ENCODE results near the gene OR10A5.
"Not testable (repeated sequence)": the region's sequence is repeated elsewhere in the genome, so short reads cannot be mapped to it uniquely, and the experiment has no call there.

The OR10A5 gene

DNA sequence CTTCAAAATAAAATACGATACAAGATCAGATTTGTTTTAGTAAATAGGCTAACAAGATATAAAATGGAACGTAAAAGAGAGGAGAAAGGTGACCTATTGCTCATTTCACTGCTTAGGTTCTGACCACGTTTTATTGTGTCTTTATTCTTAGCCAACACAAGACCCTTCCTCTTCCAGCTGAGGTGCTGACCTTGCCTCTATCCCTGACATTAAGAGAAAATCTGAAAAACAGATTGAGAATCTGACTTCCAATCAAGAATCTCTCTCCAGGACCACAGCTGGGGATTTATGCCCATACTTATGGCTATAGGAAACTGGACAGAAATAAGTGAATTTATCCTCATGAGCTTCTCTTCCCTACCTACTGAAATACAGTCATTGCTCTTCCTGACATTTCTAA lies at the start of gene OR10A5:
Gene OR10A5, plus strand, starts transcription at position 301 of the 400 bp plus-strand sequence. Its CDS starts 0 bp downstream, at position 301.
- no peak for DNase-seq

DNA sequence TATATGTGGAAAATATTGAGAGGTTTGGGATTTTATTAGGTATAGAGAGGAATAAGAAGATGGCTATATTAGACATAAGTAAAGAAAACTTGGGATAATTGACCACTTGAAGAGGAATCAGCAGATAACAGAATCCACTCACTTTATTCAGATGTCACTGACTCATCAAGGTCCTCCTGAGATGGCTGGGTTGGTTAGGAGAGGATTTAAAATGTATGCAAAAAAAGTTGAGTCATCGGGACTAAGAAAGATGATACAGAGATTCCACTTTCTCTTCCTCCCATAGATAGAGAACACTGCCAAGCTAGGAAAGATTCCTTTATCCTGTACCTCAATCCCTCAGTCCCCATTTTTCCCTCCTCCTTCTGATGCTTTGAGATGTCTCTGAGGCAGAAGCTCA lies 46.1 kb upstream of the OR10A5 start, which contains the start of gene OR6A2:
Gene OR6A2, minus strand, starts transcription at position 288 of the 400 bp plus-strand sequence. CDS start 3,981 bp downstream, outside the sequence.
- DNase-seq, result no peak

- DNase-seq, result not testable (repeated sequence)
These were observed 44.4 kb upstream of the OR10A5 start for GRCh38 chr11:6801075-6801474.

DNA sequence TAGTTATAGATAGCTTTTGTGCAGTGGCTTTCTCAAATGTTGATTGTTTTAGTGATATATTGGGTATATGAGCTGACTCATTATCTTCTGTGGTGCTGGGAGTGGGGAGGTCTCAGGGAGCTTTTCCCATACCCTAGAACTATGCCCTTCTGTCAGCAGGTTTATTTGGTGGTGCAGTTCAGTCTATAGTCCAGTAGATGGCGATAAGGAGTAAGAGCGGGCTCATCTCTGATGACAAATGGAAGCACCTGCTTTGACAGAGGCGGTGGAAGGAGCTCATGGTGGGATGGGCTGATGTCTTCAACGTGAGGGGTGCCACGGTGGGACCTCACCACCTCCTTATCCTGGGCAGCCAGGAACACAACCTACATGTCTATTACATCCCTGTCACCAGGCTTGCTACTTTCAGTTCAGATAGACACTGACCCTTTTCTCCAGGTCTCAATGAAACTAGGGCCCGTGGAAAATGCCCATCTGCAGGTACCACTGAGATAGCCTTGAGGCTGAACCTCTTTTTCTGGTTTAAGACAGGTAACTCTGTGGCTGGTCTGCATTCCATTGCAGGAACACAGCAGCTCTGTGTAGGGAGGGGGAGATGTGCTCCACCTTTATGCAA lies 33.0 kb upstream of the OR10A5 start:
- DNase-seq, result no peak

GRCh38 chr11:6813656-6814055 lies 31.8 kb upstream of the OR10A5 start:
- DNase-seq, result no peak

- DNase-seq, result no peak
These were observed 27.8 kb upstream of the OR10A5 start for GRCh38 chr11:6817694-6818093.

DNA sequence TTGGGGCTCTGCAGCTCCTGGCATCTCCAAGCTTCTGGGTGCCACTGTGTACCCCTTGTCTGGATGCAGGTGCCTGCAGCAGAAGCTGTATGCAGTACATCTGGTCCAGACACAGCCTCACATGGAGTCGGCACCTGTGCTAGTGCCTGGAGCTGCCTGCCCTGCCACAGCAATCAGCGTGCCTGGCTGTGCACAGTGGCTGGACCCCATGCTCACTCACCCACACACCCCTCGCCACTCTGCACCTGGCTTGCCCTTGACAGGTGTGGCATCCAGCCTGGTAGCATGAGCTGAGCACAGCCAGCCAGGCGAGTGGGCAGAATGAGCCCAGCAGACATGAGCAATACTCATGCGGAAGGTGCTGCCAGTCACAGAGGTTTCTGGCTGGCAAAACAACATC lies 26.5 kb upstream of the OR10A5 start:
- no peak for DNase-seq

DNA sequence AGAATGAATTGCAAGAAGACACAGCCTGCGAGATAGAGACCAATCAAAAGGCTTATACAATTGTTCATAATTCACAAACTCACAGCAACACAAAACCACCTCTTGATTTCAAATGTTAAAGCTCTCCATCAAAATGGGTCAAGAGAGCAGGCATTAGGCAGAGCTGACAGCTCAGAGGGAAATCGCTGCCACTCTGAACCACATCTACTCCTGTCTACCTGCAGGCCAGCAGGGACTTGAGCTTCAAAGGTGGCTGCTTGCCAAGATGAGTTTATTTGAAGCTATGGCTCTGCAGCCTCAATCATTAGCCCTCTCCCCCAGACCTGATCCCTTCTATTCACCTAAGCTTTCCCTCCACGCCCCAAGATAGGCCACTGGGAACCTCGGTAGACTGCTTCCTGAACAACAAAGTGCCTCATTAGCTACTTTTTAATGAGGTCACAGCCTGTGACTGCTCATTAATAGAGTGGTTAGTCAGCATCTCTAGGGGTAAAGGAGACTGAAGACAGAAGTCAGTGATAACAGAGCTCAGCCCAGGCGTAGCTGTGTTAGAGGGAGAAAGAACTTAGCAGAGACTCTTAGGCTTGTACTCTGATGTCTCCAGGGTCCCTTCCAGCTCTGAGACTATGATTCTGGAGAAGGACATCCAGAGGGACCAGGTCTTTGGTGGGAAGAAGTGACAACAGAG lies 21.2 kb upstream of the OR10A5 start:
- no peak for DNase-seq

- no peak for DNase-seq
These were observed 20.2 kb upstream of the OR10A5 start for GRCh38 chr11:6825231-6825744.

GRCh38 chr11:6828103-6828502 lies 17.4 kb upstream of the OR10A5 start:
- DNase-seq, result no peak

GRCh38 chr11:6833356-6833755 lies 12.1 kb upstream of the OR10A5 start:
- DNase-seq, result no peak

- no peak for DNase-seq
These were observed 11.5 kb upstream of the OR10A5 start for GRCh38 chr11:6834021-6834420.

- no peak for DNase-seq
These were observed 3.8 kb upstream of the OR10A5 start for GRCh38 chr11:6841694-6842093.

GRCh38 chr11:6843670-6844069 lies 1.8 kb upstream of the OR10A5 start:
- no peak for DNase-seq

DNA sequence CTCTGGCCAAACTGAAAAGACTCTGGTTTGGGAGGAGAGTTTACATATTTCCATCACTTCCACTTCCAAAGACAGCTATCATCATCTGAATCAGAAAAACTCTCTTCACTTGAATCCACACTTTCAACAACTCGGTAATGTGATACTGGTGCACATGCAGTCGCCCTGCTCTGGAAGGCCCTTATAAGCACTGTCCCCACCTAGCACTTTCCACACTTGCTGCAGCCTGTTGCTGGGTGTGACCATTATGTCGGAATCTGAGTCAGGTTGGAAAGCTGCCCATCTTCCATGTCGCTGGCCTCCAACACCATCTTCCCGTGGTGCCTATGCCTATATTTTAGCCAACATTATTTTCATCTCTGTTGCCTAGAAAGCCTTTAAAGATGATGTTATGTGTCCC lies 1.1 kb upstream of the OR10A5 start:
- no peak for DNase-seq

DNA sequence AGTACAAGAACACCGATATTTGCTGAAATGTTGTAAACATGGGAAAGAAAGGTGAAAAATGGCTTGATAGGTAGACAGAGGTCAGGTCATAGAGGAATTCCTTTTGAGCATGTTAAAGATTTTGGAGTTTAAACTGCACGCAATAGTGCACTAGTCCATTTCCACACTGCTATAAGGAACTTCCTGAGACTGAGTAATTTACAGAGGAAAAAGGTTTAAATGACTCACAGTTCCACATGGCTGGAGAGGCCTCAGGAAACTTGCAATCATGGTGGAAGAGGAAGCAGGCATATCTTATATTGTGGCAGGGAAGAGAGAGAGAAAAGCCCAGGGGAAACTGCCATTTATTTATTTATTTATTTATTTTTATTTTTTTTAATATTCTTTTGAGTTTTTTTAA lies 5.0 kb downstream of the OR10A5 start:
- DNase-seq, result no peak

DNA sequence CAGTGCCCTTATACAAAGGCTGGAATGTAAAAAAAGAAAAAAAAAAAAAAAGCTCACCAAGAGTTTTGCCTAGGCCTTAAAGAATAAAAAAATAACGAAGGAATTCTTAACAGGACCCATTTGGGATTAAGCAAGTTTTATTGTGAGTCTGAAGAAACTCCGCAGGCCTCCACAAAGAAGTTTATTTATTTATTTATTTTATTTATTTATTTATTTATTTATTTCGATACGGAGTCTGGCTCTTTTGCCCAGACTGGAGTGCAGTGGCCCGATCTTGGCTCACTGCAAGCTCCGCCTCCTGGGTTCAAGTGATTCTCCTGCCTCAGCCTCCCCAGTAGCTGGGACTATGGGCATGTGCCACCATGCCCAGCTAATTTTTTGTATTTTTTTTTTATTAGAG lies 9.3 kb downstream of the OR10A5 start:
- DNase-seq, result not testable (repeated sequence)

- DNase-seq, result no peak
These were observed 10.6 kb downstream of the OR10A5 start for GRCh38 chr11:6855971-6856541.

DNA sequence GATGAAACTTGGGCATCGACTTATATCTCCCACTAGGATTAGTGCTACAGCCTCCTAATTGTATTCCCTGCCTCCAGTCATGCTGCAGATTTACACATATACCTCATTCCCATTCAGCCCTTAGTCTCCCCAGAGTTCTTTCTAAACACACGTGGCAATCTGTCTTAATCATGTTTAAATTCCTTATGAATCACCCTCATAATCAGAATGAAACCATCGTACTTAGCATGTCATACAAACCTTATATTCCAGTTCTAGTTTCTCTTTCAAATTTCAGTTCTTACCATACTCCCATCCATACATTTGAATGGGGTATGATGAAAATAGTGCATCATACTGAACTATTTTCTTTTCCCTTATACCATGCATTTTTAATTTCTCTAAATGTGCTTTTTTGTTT lies 11.4 kb downstream of the OR10A5 start:
- DNase-seq, result no peak

- DNase-seq, result no peak
These were observed 17.5 kb downstream of the OR10A5 start, which contains the start of gene OR10A2 for GRCh38 chr11:6862961-6863360. TSS of gene OR10A2 (plus strand) at chr11:6863057. CDS start at chr11:6869755, 6,698 bp downstream.

DNA sequence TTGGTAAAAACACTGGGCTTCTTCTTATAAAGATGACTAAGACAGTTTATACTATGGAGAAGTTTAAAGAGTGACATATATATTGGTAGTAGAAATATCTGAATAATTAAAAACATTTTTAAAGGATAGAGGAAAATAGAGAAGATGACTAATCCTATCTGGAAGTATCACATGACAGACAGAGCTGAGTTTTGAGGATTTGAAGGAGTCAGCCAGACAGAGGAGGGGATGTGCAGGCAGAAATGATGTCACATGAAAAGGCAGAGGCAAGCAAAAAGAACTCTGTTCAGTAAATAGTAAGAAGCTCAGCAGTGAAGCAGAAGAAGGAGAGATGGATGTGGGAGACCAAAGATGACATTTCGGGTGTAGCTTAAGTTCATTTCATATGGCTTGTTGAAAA lies 19.0 kb downstream of the OR10A5 start:
- DNase-seq, result no peak

DNA sequence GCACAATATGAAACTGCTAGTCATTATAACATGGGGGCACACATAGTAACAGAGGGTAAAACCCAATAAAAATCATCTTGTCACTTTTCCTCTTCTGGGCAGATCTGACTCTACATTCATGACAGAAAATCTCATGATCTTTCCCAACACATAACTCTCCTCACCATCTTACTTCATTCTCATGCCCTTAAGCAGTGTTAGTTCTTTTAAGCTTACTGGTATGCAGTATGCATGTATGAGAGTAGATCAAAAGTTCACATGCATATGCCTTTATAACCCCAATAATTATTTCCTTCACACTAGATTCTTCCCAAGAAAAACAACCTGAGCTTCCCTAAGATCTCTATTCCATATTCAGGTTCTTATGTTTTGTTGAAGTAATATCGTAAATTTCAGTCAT lies 25.8 kb downstream of the OR10A5 start:
- DNase-seq, result no peak

DNA sequence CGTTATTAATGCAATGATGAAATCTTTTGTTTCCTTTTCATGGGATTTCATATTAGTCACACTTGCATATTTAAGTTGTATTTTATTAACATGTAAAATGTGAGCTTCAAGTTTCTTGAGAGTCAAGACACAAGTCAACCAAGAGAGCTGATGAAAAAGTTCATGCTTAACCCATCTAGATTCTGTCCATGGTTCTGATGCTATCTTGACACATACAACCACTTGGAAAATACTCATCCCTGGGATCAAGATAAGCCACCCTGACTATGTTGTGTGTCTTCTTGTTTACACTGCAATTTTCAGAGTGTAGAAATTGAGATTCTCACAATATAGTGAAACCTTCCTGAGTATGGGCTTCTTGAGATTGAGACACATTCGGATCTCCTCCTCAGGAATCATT lies 30.3 kb downstream of the OR10A5 start:
- DNase-seq, result no peak

DNA sequence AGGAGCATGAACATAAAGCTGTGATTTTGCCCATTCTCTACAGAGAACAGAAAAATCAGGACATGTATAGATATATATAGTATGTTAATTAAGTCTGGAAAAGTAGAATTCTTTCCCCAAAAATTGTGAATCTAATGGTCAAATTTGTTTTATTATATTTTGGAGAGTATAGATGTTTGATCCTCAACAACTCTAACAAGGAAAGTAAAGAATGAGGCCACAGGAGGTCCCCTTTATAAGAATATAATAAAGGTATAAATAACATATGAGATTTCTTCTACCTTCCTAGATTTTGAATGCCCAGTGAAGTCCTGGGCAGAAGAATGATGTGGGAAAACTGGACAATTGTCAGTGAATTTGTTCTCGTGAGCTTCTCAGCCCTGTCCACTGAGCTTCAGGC lies 30.8 kb downstream of the OR10A5 start, which contains the start of gene OR10A4:
Gene OR10A4, plus strand, starts transcription at position 301 of the 400 bp plus-strand sequence. Its CDS starts 23 bp downstream, at position 324.
- DNase-seq, result no peak

Measured in activated CD4-positive, alpha-beta T cell treated with anti-CD3 and anti-CD28 coated beads, Interleukin-2, amount 50 U/mL, for 1 hour (primary cell).